Activated naive CD8-positive, alpha-beta T cell treated with anti-CD3 and anti-CD28 coated beads for 36 hours (primary cell): ENCODE measurements around the gene SEMA4A. TPM values are rescaled to one million over a fixed set of nuclear protein-coding genes. Genes with fewer than 3 reads are reported as not detected.
A peak's percentile ranks its signal among the peaks of the same experiment; 100 is the strongest.

Experiments
- DNase-seq: peaks from one replicate; pipeline ENCODE4 v3.0.0; 2021
- H3K27ac Mint-ChIP-seq: one replicate; pipeline ENCODE4 v1.8.0; 2022; ENCODE audit warnings: mild to moderate bottlenecking, moderate library complexity, mixed read lengths
- H3K27me3 Mint-ChIP-seq: one replicate; pipeline ENCODE4 v1.8.0; 2022; ENCODE audit warnings: mild to moderate bottlenecking, mixed read lengths
- H3K36me3 Mint-ChIP-seq: one replicate; pipeline ENCODE4 v1.8.0; 2021; ENCODE audit warnings: mild to moderate bottlenecking, mixed read lengths
- H3K4me1 Mint-ChIP-seq: one replicate; pipeline ENCODE4 v1.8.0; 2021; ENCODE audit warnings: mixed read lengths
- H3K4me3 Mint-ChIP-seq: one replicate; pipeline ENCODE4 v1.8.0; 2022; ENCODE audit warnings: mild to moderate bottlenecking, moderate library complexity, mixed read lengths
- H3K9me3 Mint-ChIP-seq: one replicate; pipeline ENCODE4 v1.8.0; 2022; ENCODE audit warnings: mixed read lengths
- total RNA-seq, 2 experiments: library from RNA; stranded (reverse); gene quantifications; one replicate each; pipeline ENCODE4 v1.2.3, GENCODE V29; 2021

SEMA4A gene
- total RNA-seq = 10 to 100 TPM; 13.2 to 16.1 TPM

DNA sequence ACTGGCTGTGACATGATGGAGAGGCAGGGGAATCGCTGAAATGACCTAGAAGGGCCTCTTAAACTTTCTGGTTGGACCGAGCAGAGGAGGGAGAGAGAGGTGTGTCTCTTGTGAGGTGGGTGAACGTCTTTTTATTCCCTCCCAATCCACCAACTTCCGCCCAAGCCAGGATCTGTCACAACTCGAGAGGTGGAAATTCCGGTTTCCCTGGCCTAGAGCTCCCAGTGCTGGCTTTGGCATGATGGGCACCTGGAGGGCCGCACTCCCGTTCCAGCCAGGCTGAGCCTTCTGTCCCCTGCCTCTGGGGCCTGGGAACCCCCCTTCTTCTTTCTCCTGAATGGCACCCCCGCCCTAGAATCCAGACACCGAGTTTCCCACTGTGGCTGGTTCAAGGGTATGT, at the start of gene SEMA4A:
TSS of gene SEMA4A (plus strand) at position 224 of the 400 bp plus-strand sequence. CDS start 994 bp downstream, outside the sequence.
- DNase-seq = no peak
- Mint-ChIP-seq H3K27ac (peak within 1 kb of the TSS; percentile 83), H3K4me1 (peaks cover 64% of the 10 kb centered on the region), H3K9me3 (no peaks in the 10 kb centered on the region), H3K4me3 (peak within 1 kb of the TSS; percentile 81), H3K36me3 (no peaks in the 10 kb centered on the region), H3K27me3 (peaks cover 3% of the 10 kb centered on the region)

GRCh38 chr1:156104065-156104810, 49.1 kb upstream of the SEMA4A start:
- DNase-seq = peak; percentile 50
- Mint-ChIP-seq H3K4me3 (no peak overlapping the region), H3K36me3 (no peaks in the 10 kb centered on the region), H3K27me3 (peaks cover 21% of the 10 kb centered on the region), H3K27ac (peak overlapping the region; percentile 85), H3K4me1 (peaks cover 73% of the 10 kb centered on the region), H3K9me3 (no peaks in the 10 kb centered on the region)

GRCh38 chr1:156104861-156105832, 48.2 kb upstream of the SEMA4A start:
- Mint-ChIP-seq H3K4me3 (peak overlapping the region; percentile 51), H3K9me3 (no peaks in the 10 kb centered on the region), H3K4me1 (peaks cover 72% of the 10 kb centered on the region), H3K36me3 (no peaks in the 10 kb centered on the region), H3K27ac (peak overlapping the region; percentile 85), H3K27me3 (peaks cover 21% of the 10 kb centered on the region)
- no peak for DNase-seq

DNA sequence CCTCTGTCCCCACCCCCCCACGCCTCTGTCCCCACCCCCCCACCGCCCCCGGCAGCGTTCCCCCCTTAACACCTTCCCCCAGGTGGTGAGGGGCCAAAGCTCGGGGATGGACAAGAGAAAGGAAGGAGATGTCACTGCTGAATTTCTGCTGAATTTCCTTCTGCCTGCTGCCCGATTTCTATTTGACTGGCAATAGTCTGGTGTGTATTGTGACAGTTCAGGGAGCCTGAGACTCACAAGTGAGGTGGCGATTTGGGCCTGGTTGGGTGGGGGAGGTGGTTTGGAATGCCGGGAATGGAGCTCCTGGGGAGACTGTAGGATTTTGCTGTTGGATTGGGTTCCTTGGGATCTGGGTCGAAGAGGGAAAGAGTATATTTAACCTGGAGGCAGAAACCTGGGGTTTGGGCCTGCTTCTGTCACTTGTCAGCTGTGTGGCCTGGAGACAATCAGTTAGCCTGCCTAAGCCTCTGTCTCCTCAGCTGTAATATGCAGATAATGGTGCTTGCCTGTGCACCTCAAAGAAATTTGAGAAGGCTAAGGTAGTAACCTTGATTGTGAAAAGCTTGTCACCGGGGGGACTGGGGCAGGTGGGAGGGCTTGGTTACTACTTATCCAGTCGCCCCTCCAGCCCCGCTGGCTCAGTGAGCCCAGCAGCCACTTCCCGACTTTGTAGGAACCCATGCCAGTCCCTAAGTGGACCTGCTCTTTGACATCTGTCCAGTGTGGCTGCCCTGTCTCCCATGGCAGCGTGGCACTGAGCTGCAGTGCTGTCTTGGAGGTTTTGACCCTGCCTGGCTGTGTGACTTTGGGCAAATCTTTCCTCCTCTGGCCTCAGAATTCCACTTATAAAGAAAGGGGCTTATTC, 46.5 kb upstream of the SEMA4A start:
- H3K27me3 Mint-ChIP-seq = peaks cover 13% of the 10 kb centered on the region
- peaks cover 62% of the 10 kb centered on the region for H3K4me1 Mint-ChIP-seq
- DNase-seq = no peak
- H3K4me3 Mint-ChIP-seq = peak overlapping the region; percentile 68
- H3K36me3 Mint-ChIP-seq = no peaks in the 10 kb centered on the region
- H3K27ac Mint-ChIP-seq = peak overlapping the region; percentile 85
- H3K9me3 Mint-ChIP-seq = no peaks in the 10 kb centered on the region

GRCh38 chr1:156108057-156108456, 45.3 kb upstream of the SEMA4A start:
- Mint-ChIP-seq H3K27me3 (peaks cover 15% of the 10 kb centered on the region), H3K4me3 (no peak overlapping the region), H3K9me3 (no peaks in the 10 kb centered on the region), H3K36me3 (no peaks in the 10 kb centered on the region), H3K4me1 (peaks cover 58% of the 10 kb centered on the region), H3K27ac (no peak overlapping the region)
- no peak for DNase-seq

DNA sequence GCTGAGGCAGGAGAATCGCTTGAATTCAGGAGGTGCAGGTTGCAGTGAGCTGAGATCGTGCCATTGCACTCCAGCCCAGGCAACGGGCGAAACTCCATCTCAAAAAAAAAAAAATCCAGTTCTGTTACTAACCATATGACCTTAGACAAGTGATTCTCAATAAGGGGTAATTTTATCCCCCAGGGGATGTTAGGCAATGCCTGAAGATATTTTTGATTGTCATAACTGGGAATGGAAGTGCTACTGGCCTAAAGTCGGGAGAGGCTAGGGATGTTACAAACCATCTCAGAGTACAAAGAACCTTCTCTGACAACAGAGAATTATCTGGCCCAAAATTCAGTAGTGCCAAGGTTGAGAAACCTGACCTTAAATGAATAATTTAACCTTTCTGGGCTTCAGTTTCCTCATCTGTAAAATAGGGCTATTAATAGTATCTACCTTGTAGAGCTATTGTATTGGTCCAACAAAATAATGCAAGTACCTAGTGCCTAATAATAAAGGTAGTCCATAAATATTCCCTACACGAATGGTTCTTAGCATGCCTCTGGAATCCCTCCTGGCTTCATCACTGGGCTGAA, 44.6 kb upstream of the SEMA4A start:
- Mint-ChIP-seq H3K4me3 (no peak overlapping the region), H3K4me1 (peaks cover 56% of the 10 kb centered on the region), H3K27ac (no peak overlapping the region), H3K27me3 (peaks cover 15% of the 10 kb centered on the region), H3K9me3 (no peaks in the 10 kb centered on the region), H3K36me3 (no peaks in the 10 kb centered on the region)
- no peak for DNase-seq

DNA sequence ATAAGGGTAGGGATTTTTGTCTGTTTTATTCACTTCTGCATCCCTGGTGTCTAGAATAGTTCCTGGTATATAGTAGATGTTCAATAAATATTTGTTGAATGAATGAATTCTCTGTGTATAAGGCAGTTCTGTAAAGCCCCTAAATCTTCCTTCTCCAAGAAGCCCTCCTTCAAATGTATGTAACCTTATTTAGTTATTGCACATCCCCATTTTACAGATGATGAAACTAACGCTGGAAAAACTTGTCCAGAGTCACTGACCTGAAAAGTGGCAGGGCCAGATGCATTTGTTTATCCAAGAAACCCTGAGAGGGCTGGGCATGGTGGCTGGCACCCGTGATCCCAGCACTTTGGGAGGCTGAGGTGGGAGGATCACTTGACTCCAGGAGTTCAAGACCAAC, 43.1 kb upstream of the SEMA4A start:
- Mint-ChIP-seq H3K4me3 (no peak overlapping the region), H3K4me1 (peaks cover 53% of the 10 kb centered on the region), H3K9me3 (no peaks in the 10 kb centered on the region), H3K27ac (no peak overlapping the region), H3K36me3 (no peaks in the 10 kb centered on the region), H3K27me3 (peaks cover 20% of the 10 kb centered on the region)
- no peak for DNase-seq

- no peak for DNase-seq
- Mint-ChIP-seq H3K4me3 (no peak overlapping the region), H3K9me3 (no peaks in the 10 kb centered on the region), H3K27ac (no peak overlapping the region), H3K27me3 (peaks cover 27% of the 10 kb centered on the region), H3K36me3 (no peaks in the 10 kb centered on the region), H3K4me1 (peaks cover 51% of the 10 kb centered on the region)
These were observed 41.9 kb upstream of the SEMA4A start for GRCh38 chr1:156111355-156111962.

- Mint-ChIP-seq H3K27ac (no peak overlapping the region), H3K4me1 (peaks cover 44% of the 10 kb centered on the region), H3K4me3 (no peak overlapping the region), H3K9me3 (no peaks in the 10 kb centered on the region), H3K36me3 (peaks cover 1% of the 10 kb centered on the region), H3K27me3 (peaks cover 30% of the 10 kb centered on the region)
- DNase-seq = no peak
These were observed 40.9 kb upstream of the SEMA4A start for GRCh38 chr1:156112276-156113137.

DNA sequence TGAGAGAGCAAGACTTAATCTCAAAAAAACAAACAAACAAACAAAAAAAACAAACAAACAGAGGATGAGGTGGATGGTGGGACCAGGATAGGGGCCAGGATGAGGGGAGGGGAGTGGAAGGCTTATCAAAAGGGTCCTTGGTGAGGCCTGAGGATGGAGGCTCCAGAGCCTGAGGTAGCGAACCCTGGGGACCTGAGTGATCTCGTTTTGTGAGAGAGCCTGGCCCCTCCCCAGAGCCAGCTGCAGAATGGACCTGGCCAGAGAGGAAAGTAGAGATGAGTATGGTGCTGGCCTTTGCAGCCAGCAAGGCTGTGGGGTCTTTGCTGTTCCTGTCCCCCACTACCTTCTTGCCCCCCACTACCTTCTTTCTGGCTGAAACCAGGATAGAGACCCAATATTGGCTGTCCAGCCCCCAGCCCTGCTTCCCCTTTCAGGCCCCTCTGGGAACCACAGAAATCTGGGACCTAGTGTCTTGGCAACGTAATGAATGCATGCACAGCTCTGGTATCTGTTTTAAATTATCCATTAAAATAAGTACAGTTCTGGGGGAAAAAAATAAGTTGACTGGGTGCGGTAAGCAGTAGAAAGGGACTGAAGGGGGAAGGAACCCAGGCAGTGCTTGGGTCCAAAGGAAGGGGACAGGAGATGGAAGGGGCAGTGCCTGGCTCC, 40.0 kb upstream of the SEMA4A start:
- peak overlapping the region; percentile 54 for H3K27ac Mint-ChIP-seq
- H3K4me3 Mint-ChIP-seq = no peak overlapping the region
- no peak for DNase-seq

DNA sequence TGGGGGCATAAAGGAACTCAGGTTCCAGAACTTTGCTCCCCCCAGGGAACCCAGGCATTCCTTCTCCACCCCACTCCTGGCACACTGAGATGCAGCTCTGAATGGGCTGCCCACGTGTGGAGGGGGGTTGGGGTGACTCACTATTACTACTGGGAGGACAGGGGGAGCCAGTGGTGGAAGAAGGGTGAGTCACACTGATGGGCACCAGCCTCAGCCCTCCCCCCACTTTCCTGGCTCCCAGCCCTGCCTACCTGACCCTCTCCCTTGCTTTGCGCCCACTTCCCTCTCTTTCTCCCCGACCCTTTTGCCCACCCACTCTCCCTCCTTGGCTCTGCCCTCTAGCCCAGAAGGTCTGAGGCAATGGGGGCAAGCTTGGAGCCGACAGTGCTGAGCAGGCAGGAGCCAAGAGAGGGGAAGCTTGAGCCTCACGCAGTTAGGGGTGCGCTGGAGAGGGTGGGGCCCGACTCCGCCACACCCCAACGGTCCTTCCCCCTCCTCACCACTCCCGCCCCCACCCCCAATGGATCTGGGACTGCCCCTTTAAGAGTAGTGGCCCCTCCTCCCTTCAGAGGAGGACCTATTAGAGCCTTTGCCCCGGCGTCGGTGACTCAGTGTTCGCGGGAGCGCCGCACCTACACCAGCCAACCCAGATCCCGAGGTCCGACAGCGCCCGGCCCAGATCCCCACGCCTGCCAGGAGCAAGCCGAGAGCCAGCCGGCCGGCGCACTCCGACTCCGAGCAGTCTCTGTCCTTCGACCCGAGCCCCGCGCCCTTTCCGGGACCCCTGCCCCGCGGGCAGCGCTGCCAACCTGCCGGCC, 39.1 kb upstream of the SEMA4A start, which contains the start of gene LMNA:
TSS of gene LMNA (plus strand) at position 611 of the 818 bp plus-strand sequence. CDS start 208 bp downstream, outside the sequence.
- peaks cover 32% of the 10 kb centered on the region for H3K4me1 Mint-ChIP-seq
- peak within 1 kb of the TSS; percentile 71 for H3K27ac Mint-ChIP-seq
- peaks cover 6% of the 10 kb centered on the region for H3K36me3 Mint-ChIP-seq
- H3K27me3 Mint-ChIP-seq = peaks cover 30% of the 10 kb centered on the region
- no peaks in the 10 kb centered on the region for H3K9me3 Mint-ChIP-seq
- DNase-seq = peak; percentile 82
- H3K4me3 Mint-ChIP-seq = peak within 1 kb of the TSS; percentile 86

More for the DNA sequence above, 40.0 kb upstream of the SEMA4A start:
- Mint-ChIP-seq H3K27me3 (peaks cover 30% of the 10 kb centered on the region), H3K36me3 (peaks cover 4% of the 10 kb centered on the region), H3K4me1 (peaks cover 37% of the 10 kb centered on the region), H3K9me3 (no peaks in the 10 kb centered on the region)

- Mint-ChIP-seq H3K36me3 (peaks cover 6% of the 10 kb centered on the region), H3K9me3 (no peaks in the 10 kb centered on the region), H3K4me1 (peaks cover 36% of the 10 kb centered on the region), H3K4me3 (peak overlapping the region; percentile 86), H3K27me3 (peaks cover 33% of the 10 kb centered on the region), H3K27ac (peak overlapping the region; percentile 42)
- peak; percentile 28 for DNase-seq
These were observed 38.4 kb upstream of the SEMA4A start for GRCh38 chr1:156114919-156115513.
